Astrocyte of the spinal cord (primary cell): Measurements from ENCODE around the gene SS18.

Experiments
- DNase-seq: peaks from one replicate; pipeline ENCODE4 v3.0.0; 2011; ENCODE audit warnings: low read depth, low spot score
- H3K4me3 ChIP-seq: 2 replicates; pipeline ENCODE4 v1.5.1; 2011; ENCODE audit warnings: low read depth, mild to moderate bottlenecking, low read length, moderate library complexity
- in situ Hi-C: cut with HindIII; loops from 2 replicates; pipeline ENCODE4 v1.10.0; 2017; ENCODE audit warnings: low sequenced_read_pairs
- TF ChIP-seq, protein P1 (sequence below): IDR thresholded peaks from 2 replicates; pipeline ENCODE4 v1.5.1; 2012; ENCODE audit warnings: low read depth, mild to moderate bottlenecking, low read length, inconsistent platforms

The SS18 gene

DNA sequence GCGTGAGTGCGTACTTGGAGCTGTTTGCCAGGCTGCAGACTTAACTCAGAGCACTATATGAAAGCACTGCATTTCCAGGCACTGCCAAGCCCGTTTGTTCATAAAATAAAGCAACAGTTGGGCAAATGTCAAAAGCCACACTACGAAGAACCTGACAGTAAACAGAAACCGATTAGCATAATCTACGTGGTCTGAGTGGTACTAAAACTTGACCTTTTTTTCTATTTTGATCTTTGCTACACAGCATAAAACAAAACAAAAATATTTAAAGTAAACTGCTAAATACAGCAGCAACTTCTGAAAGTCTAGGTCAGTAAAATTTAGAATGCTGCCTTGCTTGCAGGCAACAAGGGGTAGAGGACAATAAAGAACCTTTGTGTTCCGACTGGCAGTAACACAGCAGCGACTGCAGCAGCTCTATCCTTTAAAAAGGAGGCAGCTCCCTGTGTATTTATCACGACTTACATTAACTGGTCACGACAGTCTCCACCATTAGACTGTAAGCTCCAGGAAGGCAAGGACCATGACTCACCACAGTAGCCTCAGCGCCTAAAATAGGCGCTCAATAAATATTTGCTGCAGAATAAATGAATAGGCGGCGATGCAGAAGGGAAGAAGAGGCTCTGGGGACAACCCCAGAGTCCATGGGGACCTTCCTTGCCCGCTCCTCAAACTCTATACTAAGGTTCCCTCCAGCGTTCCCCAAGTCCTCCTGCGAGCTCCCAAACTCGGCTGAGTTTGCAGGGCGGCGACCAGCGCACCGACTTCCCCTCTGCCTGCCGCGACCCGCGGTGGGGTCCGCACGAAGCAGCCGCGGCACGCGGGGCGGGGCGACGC is 902 bp downstream of the SS18 start:
- TF ChIP-seq, protein P1, sequence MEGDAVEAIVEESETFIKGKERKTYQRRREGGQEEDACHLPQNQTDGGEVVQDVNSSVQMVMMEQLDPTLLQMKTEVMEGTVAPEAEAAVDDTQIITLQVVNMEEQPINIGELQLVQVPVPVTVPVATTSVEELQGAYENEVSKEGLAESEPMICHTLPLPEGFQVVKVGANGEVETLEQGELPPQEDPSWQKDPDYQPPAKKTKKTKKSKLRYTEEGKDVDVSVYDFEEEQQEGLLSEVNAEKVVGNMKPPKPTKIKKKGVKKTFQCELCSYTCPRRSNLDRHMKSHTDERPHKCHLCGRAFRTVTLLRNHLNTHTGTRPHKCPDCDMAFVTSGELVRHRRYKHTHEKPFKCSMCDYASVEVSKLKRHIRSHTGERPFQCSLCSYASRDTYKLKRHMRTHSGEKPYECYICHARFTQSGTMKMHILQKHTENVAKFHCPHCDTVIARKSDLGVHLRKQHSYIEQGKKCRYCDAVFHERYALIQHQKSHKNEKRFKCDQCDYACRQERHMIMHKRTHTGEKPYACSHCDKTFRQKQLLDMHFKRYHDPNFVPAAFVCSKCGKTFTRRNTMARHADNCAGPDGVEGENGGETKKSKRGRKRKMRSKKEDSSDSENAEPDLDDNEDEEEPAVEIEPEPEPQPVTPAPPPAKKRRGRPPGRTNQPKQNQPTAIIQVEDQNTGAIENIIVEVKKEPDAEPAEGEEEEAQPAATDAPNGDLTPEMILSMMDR = no peak
- H3K4me3 ChIP-seq = peak overlapping the region; percentile 88
- in situ Hi-C loops = no loop called here
- peak; percentile 46 for DNase-seq

DNA sequence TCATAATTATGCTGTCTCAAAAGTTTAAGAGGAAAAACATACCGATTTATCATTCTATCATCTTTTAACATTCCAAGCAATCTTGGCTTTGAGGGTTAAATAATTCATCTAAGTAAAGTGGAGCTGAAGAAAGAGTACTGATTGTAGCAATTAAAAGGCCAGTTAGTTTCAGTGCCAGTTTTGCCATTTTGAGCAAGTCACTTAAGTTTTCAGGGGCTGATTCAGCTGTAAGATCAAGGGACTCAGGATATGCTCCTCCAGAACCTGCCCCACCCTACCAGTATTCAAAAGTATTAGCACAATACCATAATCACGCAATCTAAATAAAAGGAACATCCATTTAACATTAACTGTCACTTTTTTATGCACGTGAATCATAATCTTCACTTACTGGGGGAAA is 1.9 kb downstream of the SS18 start:
- DNase-seq = peak; percentile 5
- peak overlapping the region; percentile 88 for H3K4me3 ChIP-seq
- TF ChIP-seq, protein P1 = no peak
- in situ Hi-C loops = no loop called here

DNA sequence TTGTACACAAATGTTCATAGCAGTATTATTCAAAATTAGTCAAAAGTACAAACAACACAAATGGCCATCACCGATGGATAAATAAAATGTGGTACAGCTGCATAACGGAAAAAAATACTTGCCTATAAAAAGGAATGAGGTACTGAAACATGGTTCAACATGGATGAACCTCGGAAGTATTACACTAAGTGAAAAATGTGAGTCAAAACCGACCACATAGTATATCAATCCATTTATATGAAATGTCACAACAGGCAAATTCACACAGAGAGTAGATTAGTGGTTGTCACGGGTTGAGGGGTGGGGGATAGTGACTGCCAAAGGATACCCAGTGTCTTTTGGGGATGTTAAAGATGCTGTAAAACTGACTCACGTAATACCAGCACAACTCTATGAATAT is 3.5 kb downstream of the SS18 start:
- no peak overlapping the region for H3K4me3 ChIP-seq
- DNase-seq = no peak
- in situ Hi-C loops = no loop called here
- TF ChIP-seq, protein P1 = no peak

DNA sequence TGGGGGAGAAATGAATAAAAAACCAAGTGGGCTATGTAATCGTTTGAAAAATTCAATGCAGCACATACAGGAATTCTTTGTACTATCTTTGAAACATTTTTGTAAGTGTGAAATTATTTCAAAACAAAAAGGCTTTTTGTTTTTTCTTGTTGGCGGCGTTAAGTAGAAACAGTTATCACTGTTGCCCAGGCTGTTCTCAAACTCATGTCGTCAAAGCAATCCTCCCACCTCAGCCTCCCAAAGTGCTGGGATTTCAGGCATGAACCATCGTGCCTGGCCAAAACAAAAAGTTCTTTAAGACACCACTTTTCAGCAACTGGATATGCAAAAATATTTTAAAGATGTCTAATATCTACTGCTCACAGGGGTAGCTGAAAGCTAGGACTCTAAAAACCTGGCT is 5.4 kb downstream of the SS18 start:
- TF ChIP-seq, protein P1 = no peak
- no peak for DNase-seq
- H3K4me3 ChIP-seq = no peak overlapping the region
- in situ Hi-C loops = no loop called here

DNA sequence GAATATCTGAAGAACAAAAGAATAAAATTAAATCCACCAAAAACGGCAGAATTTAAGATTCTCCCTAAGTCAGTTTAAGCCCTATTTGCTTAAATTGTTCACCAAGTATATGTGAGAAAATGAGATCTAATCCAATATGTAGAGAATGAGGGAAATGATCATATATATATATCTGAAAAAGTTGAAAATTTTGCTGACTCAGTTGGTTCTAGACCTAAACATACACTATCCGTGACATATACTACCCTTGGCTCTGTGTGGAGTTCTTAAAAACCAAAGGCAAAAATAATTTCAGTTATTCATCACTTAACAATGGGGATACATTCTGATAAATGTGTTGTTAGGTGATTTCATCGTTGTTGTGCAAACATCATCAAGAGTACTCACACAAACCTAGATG is 7.3 kb downstream of the SS18 start:
- in situ Hi-C loops = no loop called here

DNA sequence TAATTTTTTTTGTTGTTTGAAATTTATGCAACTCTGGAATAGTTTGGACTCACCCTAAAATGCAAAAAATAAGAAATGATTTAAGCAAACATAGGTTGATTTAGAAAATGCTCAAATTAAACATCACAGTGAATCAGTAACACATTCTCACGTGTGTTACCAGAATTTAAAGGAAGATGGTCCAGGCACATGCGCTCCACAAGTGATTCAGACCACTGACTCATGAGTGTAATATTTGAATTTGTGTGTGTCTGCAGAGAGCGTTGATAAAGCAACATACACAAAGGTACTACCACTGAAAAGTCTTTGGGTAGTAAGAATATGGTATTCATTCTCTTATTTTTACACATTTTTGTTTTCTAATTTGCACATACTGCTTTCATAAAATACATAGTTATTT is 7.9 kb downstream of the SS18 start:
- DNase-seq = peak; percentile 22
- in situ Hi-C loops = no loop called here
- TF ChIP-seq, protein P1 = no peak

More for the DNA sequence above, 7.3 kb downstream of the SS18 start:
- H3K4me3 ChIP-seq = no peak overlapping the region
- no peak for DNase-seq
- TF ChIP-seq, protein P1 = no peak

More for the DNA sequence above, 7.9 kb downstream of the SS18 start:
- no peak overlapping the region for H3K4me3 ChIP-seq
